ENCODE results near the gene GPC1. TPM values are rescaled to one million over a fixed set of nuclear protein-coding genes. Genes with fewer than 3 reads are reported as not detected.

Gene GPC1
- total and polyA plus RNA-seq, 2 of the 4 experiments (the other 2 are of a cell fraction), result 16.0 to 211 TPM

DNA sequence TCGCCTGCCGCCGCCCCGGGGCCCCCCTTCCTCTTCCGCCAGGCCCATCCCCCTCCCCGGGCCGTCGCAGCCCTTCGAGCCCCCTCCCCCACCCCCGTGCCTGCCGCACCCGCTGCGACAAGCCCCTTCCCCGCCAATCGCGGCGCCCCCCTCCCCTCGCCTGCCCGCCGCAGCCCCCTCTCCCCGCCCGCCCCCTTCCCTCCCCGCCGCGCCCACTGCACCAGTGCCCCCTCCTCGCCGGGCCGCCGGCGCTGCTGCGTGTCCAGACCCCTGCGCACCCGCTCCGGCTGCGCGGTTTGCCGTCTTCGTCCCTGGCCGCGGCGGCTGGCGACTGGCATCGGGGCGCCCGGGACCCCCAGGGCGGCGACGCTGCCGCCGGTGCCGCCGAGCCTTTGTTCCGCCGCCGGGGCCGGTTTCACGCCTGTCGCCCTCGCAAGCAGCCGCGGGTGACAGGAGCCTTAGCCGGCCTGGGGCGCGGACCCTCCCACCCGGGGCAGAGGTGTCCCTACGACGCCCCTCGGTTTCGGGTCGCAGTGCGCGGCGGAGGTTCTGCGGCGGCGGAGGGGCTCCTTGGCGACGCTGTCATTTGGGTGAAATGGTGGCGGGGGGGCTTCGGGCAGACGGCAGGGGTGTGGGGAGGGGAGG lies 18.1 kb downstream of the GPC1 start:
- ChIA-PET CTCF (no interaction called here), POLR2A (ENCODE audit: unreplicated experiment) (no interaction called here)
- Histone ChIP-seq H2BK5ac (ENCODE audit: low read depth, low read length, poor library complexity, severe bottlenecking) (no peak overlapping the region), H2BK15ac (ENCODE audit: low read depth, low read length) (no peak overlapping the region), H4K20me1 (ENCODE audit: insufficient read depth, low read length) (peaks cover 77% of the 10 kb centered on the region), H3K18ac (ENCODE audit: low read depth, low read length) (no peak overlapping the region), H3K56ac (ENCODE audit: extremely low read depth, insufficient read depth, low read length) (no peak overlapping the region), H3K27ac (ENCODE audit: insufficient read depth, low read length) (no peak overlapping the region), H2BK120ac (ENCODE audit: low read depth, low read length) (no peak overlapping the region), H4K8ac (ENCODE audit: low read depth in 2 of 2, low read length in 2 of 2) (no peak overlapping the region), H3K14ac (replicated peaks; ENCODE audit: low read depth, low read length) (no peak overlapping the region), H3K4me3 (ENCODE audit: insufficient read depth, low read depth, low read length) (no peak overlapping the region; the same call in 1 of the 2 replicates), H3K4ac (ENCODE audit: low read depth, low read length) (no peak overlapping the region), H2AK5ac (ENCODE audit: low read depth, low read length) (no peak overlapping the region), H2BK20ac (ENCODE audit: low read depth, low read length) (no peak overlapping the region), H3K27me3 (ENCODE audit: control insufficient read depth, insufficient read depth, low read length) (no peaks in the 10 kb centered on the region), H3K9me1 (ENCODE audit: insufficient read depth, low read length) (0 out of 2 replicates have a peak, but pooled peaks cover 6% of the 10 kb centered on the region), H3K23ac (ENCODE audit: low read depth, low read length) (no peak overlapping the region), H3K9ac (ENCODE audit: low read depth, low read length) (no peak overlapping the region), H3K79me1 (ENCODE audit: low read depth in 1 of 2, low read length in 2 of 2) (peaks cover 22 to 72% of the 10 kb centered on the region in 2 experiments), H3K4me1 (ENCODE audit: control insufficient read depth, insufficient read depth, low read length) (peaks cover 25% of the 10 kb centered on the region), H2AFZ (replicated peaks; ENCODE audit: low read length, poor library complexity) (no peak overlapping the region), H4K5ac (ENCODE audit: low read depth, low read length) (no peak overlapping the region), H3K4me2 (ENCODE audit: low read depth, low read length) (no peak overlapping the region; the same call in 1 of the 2 replicates), H3K36me3 (ENCODE audit: control insufficient read depth, insufficient read depth, low read length) (no peaks in the 10 kb centered on the region), H3K9me3 (ENCODE audit: control insufficient read depth, insufficient read depth, low read length) (no peaks in the 10 kb centered on the region), H4K91ac (ENCODE audit: insufficient read depth, low read depth, low read length) (no peak overlapping the region), H2AK9ac (replicated peaks; ENCODE audit: low read depth, low read length, poor library complexity) (no peak overlapping the region)
- TF ChIP-seq ELK1 (IDR thresholded peaks at IDR 0.05; ENCODE audit: borderline replicate concordance, low read depth, low read length), result no peak
- TF ChIP-seq RFX5 (IDR thresholded peaks at IDR 0.05; ENCODE audit: low read depth, low read length), result no peak
- TF ChIP-seq BHLHE40 (IDR thresholded peaks at IDR 0.05; ENCODE audit: low read depth, low read length), result no peak
- no peak for TF ChIP-seq SMC3 (IDR thresholded peaks at IDR 0.05; ENCODE audit: low read depth, low read length)
- TF ChIP-seq, protein P1, sequence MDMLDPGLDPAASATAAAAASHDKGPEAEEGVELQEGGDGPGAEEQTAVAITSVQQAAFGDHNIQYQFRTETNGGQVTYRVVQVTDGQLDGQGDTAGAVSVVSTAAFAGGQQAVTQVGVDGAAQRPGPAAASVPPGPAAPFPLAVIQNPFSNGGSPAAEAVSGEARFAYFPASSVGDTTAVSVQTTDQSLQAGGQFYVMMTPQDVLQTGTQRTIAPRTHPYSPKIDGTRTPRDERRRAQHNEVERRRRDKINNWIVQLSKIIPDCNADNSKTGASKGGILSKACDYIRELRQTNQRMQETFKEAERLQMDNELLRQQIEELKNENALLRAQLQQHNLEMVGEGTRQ (IDR thresholded peaks at IDR 0.05; ENCODE audit: low read depth, low read length), result no peak
- TF ChIP-seq CHD1 (IDR thresholded peaks at IDR 0.05; ENCODE audit: low read depth, low read length), result no peak
- TF ChIP-seq, protein P2, sequence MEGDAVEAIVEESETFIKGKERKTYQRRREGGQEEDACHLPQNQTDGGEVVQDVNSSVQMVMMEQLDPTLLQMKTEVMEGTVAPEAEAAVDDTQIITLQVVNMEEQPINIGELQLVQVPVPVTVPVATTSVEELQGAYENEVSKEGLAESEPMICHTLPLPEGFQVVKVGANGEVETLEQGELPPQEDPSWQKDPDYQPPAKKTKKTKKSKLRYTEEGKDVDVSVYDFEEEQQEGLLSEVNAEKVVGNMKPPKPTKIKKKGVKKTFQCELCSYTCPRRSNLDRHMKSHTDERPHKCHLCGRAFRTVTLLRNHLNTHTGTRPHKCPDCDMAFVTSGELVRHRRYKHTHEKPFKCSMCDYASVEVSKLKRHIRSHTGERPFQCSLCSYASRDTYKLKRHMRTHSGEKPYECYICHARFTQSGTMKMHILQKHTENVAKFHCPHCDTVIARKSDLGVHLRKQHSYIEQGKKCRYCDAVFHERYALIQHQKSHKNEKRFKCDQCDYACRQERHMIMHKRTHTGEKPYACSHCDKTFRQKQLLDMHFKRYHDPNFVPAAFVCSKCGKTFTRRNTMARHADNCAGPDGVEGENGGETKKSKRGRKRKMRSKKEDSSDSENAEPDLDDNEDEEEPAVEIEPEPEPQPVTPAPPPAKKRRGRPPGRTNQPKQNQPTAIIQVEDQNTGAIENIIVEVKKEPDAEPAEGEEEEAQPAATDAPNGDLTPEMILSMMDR (conservative IDR thresholded peaks at IDR 0.05; ENCODE audit: low read depth, low read length), result no peak
- intact Hi-C loops (cut with micrococcal nuclease), result no loop called here
- DNase-seq (no peak), ATAC-seq (ENCODE audit: low read depth) (no peak)
- dilution Hi-C loops (cut with HindIII; ENCODE audit: low sequenced_read_pairs, unreplicated experiment), result no loop called here
- no TSS peak for BruUV-seq (replicated peaks)
- in situ Hi-C loops (cut with MboI; ENCODE audit: low sequenced_read_pairs), result no loop called here
- 15% methylated on average over 8 of the region's 81 CpGs; no CpG with 5 or more reads in 1 of the 2 experiments for WGBS, 2 experiments (ENCODE audit: extremely low coverage in 2 of 2, insufficient read length in 1 of 2)
